ENCODE measurements around the gene NDUFS6.
"Not testable (repeated sequence)": the region's sequence is repeated elsewhere in the genome, so short reads cannot be mapped to it uniquely, and the experiment has no call there.

DNA sequence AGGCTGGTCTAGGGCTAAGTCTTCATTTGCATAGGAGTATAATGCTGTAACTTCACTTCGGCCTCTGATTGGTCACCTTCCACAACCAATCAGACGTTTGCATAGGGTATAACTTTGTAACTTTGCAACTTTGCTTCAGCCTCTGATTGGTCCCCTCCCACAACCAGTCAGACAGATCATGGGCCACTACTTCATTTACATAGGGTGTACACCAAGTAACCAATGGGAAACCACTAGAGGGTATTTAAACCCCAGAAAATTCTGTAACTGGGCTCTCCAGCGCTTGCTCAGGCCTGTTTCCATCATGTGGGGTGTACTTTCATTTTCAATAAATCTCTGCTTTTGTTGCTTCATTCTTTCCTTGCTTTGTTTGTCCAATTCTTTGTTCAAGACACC lies 11.8 kb upstream of the NDUFS6 start:
- TF ChIP-seq, protein P1, sequence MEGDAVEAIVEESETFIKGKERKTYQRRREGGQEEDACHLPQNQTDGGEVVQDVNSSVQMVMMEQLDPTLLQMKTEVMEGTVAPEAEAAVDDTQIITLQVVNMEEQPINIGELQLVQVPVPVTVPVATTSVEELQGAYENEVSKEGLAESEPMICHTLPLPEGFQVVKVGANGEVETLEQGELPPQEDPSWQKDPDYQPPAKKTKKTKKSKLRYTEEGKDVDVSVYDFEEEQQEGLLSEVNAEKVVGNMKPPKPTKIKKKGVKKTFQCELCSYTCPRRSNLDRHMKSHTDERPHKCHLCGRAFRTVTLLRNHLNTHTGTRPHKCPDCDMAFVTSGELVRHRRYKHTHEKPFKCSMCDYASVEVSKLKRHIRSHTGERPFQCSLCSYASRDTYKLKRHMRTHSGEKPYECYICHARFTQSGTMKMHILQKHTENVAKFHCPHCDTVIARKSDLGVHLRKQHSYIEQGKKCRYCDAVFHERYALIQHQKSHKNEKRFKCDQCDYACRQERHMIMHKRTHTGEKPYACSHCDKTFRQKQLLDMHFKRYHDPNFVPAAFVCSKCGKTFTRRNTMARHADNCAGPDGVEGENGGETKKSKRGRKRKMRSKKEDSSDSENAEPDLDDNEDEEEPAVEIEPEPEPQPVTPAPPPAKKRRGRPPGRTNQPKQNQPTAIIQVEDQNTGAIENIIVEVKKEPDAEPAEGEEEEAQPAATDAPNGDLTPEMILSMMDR (IDR thresholded peaks at IDR 0.05): not testable (repeated sequence)
- TF ChIP-seq POLR2A (IDR thresholded peaks at IDR 0.05): not testable (repeated sequence)
